Fibroblast of skin of scalp (primary cell): Measurements from ENCODE around the gene BCAS3.

Experiments used
- DNase-seq: peaks from one replicate; pipeline ENCODE4 v3.0.0-alpha.2; 2013

The BCAS3 gene

GRCh38 chr17:60675997-60676396 is 1.7 kb upstream of the BCAS3 start:
- DNase-seq, result no peak

- DNase-seq, result no peak
Measured at GRCh38 chr17:60676758-60677307, 818 bp upstream of the BCAS3 start.

GRCh38 chr17:60678118-60678444 is 430 bp downstream of the BCAS3 start:
- no peak for DNase-seq

GRCh38 chr17:60679287-60679686 is 1.6 kb downstream of the BCAS3 start:
- DNase-seq, result no peak

GRCh38 chr17:60680754-60681153 is 3.1 kb downstream of the BCAS3 start:
- no peak for DNase-seq

GRCh38 chr17:60685437-60685836 is 7.8 kb downstream of the BCAS3 start:
- no peak for DNase-seq

- DNase-seq, result no peak
Measured at GRCh38 chr17:60695960-60696359, 18.3 kb downstream of the BCAS3 start.

- no peak for DNase-seq
Measured at GRCh38 chr17:60699090-60699489, 21.4 kb downstream of the BCAS3 start.

- DNase-seq, result no peak
Measured at GRCh38 chr17:60704170-60704569, 26.5 kb downstream of the BCAS3 start.

GRCh38 chr17:60712675-60713074 is 35.0 kb downstream of the BCAS3 start:
- DNase-seq, result no peak

GRCh38 chr17:60713608-60714007 is 36.0 kb downstream of the BCAS3 start:
- no peak for DNase-seq

GRCh38 chr17:60716766-60717165 is 39.1 kb downstream of the BCAS3 start:
- DNase-seq, result no peak

- no peak for DNase-seq
Measured at GRCh38 chr17:60717814-60718213, 40.2 kb downstream of the BCAS3 start.

- peak; percentile 71 for DNase-seq
Measured at GRCh38 chr17:60720763-60721531, 43.3 kb downstream of the BCAS3 start.

- DNase-seq, result no peak
Measured at GRCh38 chr17:60724647-60725046, 47.0 kb downstream of the BCAS3 start.

GRCh38 chr17:60729854-60730253 is 52.2 kb downstream of the BCAS3 start:
- DNase-seq, result no peak

- peak; percentile 27 for DNase-seq
Measured at GRCh38 chr17:60730273-60730672, 52.6 kb downstream of the BCAS3 start.

GRCh38 chr17:60738287-60738686 is 60.6 kb downstream of the BCAS3 start:
- DNase-seq, result no peak

GRCh38 chr17:60740584-60740983 is 62.9 kb downstream of the BCAS3 start:
- DNase-seq, result no peak

- no peak for DNase-seq
Measured at GRCh38 chr17:60741031-60741430, 63.4 kb downstream of the BCAS3 start.

GRCh38 chr17:60743282-60743681 is 65.6 kb downstream of the BCAS3 start:
- no peak for DNase-seq

- DNase-seq, result peak; percentile 69
Measured at GRCh38 chr17:60743799-60744198, 66.1 kb downstream of the BCAS3 start.

GRCh38 chr17:60744355-60744966 is 66.8 kb downstream of the BCAS3 start:
- DNase-seq, result peak; percentile 4

GRCh38 chr17:60745544-60745943 is 67.9 kb downstream of the BCAS3 start:
- DNase-seq, result no peak
